Heart left ventricle (tissue), 13 donors: ENCODE measurements around the gene FLNB.

Experiments
- POLR2A ChIP-seq, 2 donors: fragments of 450-650 bp; IDR thresholded peaks; one replicate each; pipeline ENCODE4 v1.6.1; 2017; ENCODE audit warnings: antibody characterized with exemption in 2 of 2, mild to moderate bottlenecking in 2 of 2, moderate library complexity in 2 of 2
- TF ChIP-seq, protein P1 (sequence below), 12 donors: fragments of 200-600 bp; sonication (generic) in 4 of 12; IDR thresholded peaks; one replicate each; pipeline versions ENCODE4 v1.5.0 to v1.8.0; 2018 to 2022; ENCODE audit warnings: antibody characterized with exemption in 12 of 12, mild to moderate bottlenecking in 5 of 12
- donor health status: ischemic (EF 13 %, LVEDD 7.1; RV severe dilation, severe dysfunction).
- donor health status: DM: no; HTN: yes; CAD: no.
- donor health status: DM: no; HTN: no; CAD: no.
- donor health status: ischemic (EF 25% LVEDD 6.9; RV normal size, moderate dysfunction).
- donor health status: ischemic (EF 25% LVEDD 5.7; RV mildly dilated, moderate dysfunction).
- donor health status: ischemic (EF 35%, LVEDD 5.7; RV mildly dilated, moderate dysfunction).
- donor health status: nonischemic (EF 11% LVEDD 7.7; RV severe dilation, severe dysfunction).
- donor health status: DM: yes; HTN: yes; CAD: no.
- donor health status: PGD.
- donor health status: ischemic (EF 29% LVEDD 5.4; RV normal size, mild dysfunction).
- donor health status: nonischemic (EF 23%, LVEDD 6.1; RV moderate dilation, normal function).

- TF ChIP-seq, protein P1, sequence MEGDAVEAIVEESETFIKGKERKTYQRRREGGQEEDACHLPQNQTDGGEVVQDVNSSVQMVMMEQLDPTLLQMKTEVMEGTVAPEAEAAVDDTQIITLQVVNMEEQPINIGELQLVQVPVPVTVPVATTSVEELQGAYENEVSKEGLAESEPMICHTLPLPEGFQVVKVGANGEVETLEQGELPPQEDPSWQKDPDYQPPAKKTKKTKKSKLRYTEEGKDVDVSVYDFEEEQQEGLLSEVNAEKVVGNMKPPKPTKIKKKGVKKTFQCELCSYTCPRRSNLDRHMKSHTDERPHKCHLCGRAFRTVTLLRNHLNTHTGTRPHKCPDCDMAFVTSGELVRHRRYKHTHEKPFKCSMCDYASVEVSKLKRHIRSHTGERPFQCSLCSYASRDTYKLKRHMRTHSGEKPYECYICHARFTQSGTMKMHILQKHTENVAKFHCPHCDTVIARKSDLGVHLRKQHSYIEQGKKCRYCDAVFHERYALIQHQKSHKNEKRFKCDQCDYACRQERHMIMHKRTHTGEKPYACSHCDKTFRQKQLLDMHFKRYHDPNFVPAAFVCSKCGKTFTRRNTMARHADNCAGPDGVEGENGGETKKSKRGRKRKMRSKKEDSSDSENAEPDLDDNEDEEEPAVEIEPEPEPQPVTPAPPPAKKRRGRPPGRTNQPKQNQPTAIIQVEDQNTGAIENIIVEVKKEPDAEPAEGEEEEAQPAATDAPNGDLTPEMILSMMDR (IDR thresholded peaks at IDR 0.05) = no peak
- no peak for TF ChIP-seq POLR2A (IDR thresholded peaks at IDR 0.05)
These were observed 167.9 kb downstream of the FLNB start for GRCh38 chr3:58176185-58176530.
